ENCODE data around the gene C17orf100.

The C17orf100 gene

GRCh38 chr17:6637458-6637840 lies 14.1 kb upstream of the C17orf100 start:
- H3K79me2 ChIP-seq (ENCODE audit: insufficient read depth, low read length): peaks cover 15% of the 10 kb centered on the region
- H3K9ac ChIP-seq (ENCODE audit: low read length): no peak overlapping the region
- no peak overlapping the region for H2AFZ ChIP-seq (ENCODE audit: low read depth, low read length, severe bottlenecking)
- no peak overlapping the region for H3K27ac ChIP-seq (ENCODE audit: low read depth, low read length)
- no peaks in the 10 kb centered on the region for H4K20me1 ChIP-seq (ENCODE audit: low read depth, low read length)
- H3K4me3 ChIP-seq (ENCODE audit: insufficient read depth, low read length, poor library complexity, severe bottlenecking): no peak overlapping the region
- no peaks in the 10 kb centered on the region for H3K9me2 ChIP-seq (replicated peaks; ENCODE audit: insufficient read depth, low read length)
- no peak overlapping the region for H3K4me2 ChIP-seq (ENCODE audit: low read depth, low read length, poor library complexity, severe bottlenecking)
- H3K9me3 ChIP-seq (ENCODE audit: insufficient read depth, low read length): no peaks in the 10 kb centered on the region
- no peaks in the 10 kb centered on the region for H3K27me3 ChIP-seq (ENCODE audit: low read length)
- no peaks in the 10 kb centered on the region for H3F3A ChIP-seq (ENCODE audit: insufficient read depth)
- H3K36me3 ChIP-seq (ENCODE audit: low read length): peaks cover 14% of the 10 kb centered on the region
- TF ChIP-seq CTCF (IDR thresholded peaks at IDR 0.05; ENCODE audit: insufficient read depth, low read length, poor library complexity, severe bottlenecking) (no peak), EZH2phosphoT487 (conservative IDR thresholded peaks at IDR 0.05; ENCODE audit: low read length) (no peak)

- no peaks in the 10 kb centered on the region for H3K27me3 ChIP-seq (ENCODE audit: low read length)
- no peak overlapping the region for H3K4me2 ChIP-seq (ENCODE audit: low read depth, low read length, poor library complexity, severe bottlenecking)
- no peak overlapping the region for H3K27ac ChIP-seq (ENCODE audit: low read depth, low read length)
- no peak for TF ChIP-seq CTCF (IDR thresholded peaks at IDR 0.05; ENCODE audit: insufficient read depth, low read length, poor library complexity, severe bottlenecking)
- no peak for TF ChIP-seq EZH2phosphoT487 (conservative IDR thresholded peaks at IDR 0.05; ENCODE audit: low read length)
- no peak overlapping the region for H3K9ac ChIP-seq (ENCODE audit: low read length)
- H3F3A ChIP-seq (ENCODE audit: insufficient read depth): no peaks in the 10 kb centered on the region; the same call in 1 of the 2 replicates
- peaks cover 6% of the 10 kb centered on the region; the same call in 1 of the 2 replicates for H3K36me3 ChIP-seq (ENCODE audit: low read length)
- no peak overlapping the region for H3K4me3 ChIP-seq (ENCODE audit: insufficient read depth, low read length, poor library complexity, severe bottlenecking)
- peaks cover 15% of the 10 kb centered on the region for H3K79me2 ChIP-seq (ENCODE audit: insufficient read depth, low read length)
- no peaks in the 10 kb centered on the region for H4K20me1 ChIP-seq (ENCODE audit: low read depth, low read length)
- no peaks in the 10 kb centered on the region for H3K9me2 ChIP-seq (replicated peaks; ENCODE audit: insufficient read depth, low read length)
- no peak overlapping the region for H2AFZ ChIP-seq (ENCODE audit: low read depth, low read length, severe bottlenecking)
- H3K9me3 ChIP-seq (ENCODE audit: insufficient read depth, low read length): no peaks in the 10 kb centered on the region
Observed at GRCh38 chr17:6638046-6638908, 13.3 kb upstream of the C17orf100 start.

GRCh38 chr17:6639014-6639585 lies 12.5 kb upstream of the C17orf100 start:
- peak overlapping the region; percentile 74 for H3K4me2 ChIP-seq (ENCODE audit: low read depth, low read length, poor library complexity, severe bottlenecking)
- peak overlapping the region; percentile 82 for H3K4me3 ChIP-seq (ENCODE audit: insufficient read depth, low read length, poor library complexity, severe bottlenecking)
- no peaks in the 10 kb centered on the region for H3K36me3 ChIP-seq (ENCODE audit: low read length)
- H3K9me3 ChIP-seq (ENCODE audit: insufficient read depth, low read length): no peaks in the 10 kb centered on the region
- H3K27me3 ChIP-seq (ENCODE audit: low read length): no peaks in the 10 kb centered on the region
- H4K20me1 ChIP-seq (ENCODE audit: low read depth, low read length): no peaks in the 10 kb centered on the region
- H3K27ac ChIP-seq (ENCODE audit: low read depth, low read length): no peak overlapping the region
- H3K9ac ChIP-seq (ENCODE audit: low read length): peak overlapping the region; percentile 80
- H3F3A ChIP-seq (ENCODE audit: insufficient read depth): peaks cover 2% of the 10 kb centered on the region; the same call in 1 of the 2 replicates
- H2AFZ ChIP-seq (ENCODE audit: low read depth, low read length, severe bottlenecking): no peak overlapping the region
- no peaks in the 10 kb centered on the region for H3K9me2 ChIP-seq (replicated peaks; ENCODE audit: insufficient read depth, low read length)
- TF ChIP-seq CTCF (IDR thresholded peaks at IDR 0.05; ENCODE audit: insufficient read depth, low read length, poor library complexity, severe bottlenecking) (no peak), EZH2phosphoT487 (conservative IDR thresholded peaks at IDR 0.05; ENCODE audit: low read length) (no peak)
- peaks cover 15% of the 10 kb centered on the region for H3K79me2 ChIP-seq (ENCODE audit: insufficient read depth, low read length)
